IMR-90 (cell line): ENCODE measurements around the gene ATG9A. TPM values are rescaled to one million over a fixed set of nuclear protein-coding genes. Genes with fewer than 3 reads are reported as not detected.

Source experiments
- ATAC-seq: fragments of 200-7000 bp; cut with Tn5 transposase; 2 replicates; pipeline ENCODE4 v1.9.1; 2020; ENCODE audit warnings: low read depth, mild to moderate bottlenecking, moderate library complexity
- BruUV-seq: library from RNA; stranded (reverse); fragments of 400-500 nt; replicated peaks from 2 replicates; lab custom pipeline; 2021; lab: Mats Ljungman, UMichigan
- CTCF ChIA-PET: fragments of 300-600 bp; formaldehyde crosslinking; extraction: SDS; loops from one replicate; lab custom pipeline; 2021; ENCODE audit warnings: antibody characterized with exemption; lab: Yijun Ruan, JAX
- POLR2A ChIA-PET: fragments of 300-600 bp; sonication (Branson Sonifier 250); formaldehyde crosslinking; loops from one replicate; lab custom pipeline; 2022; ENCODE audit warnings: antibody characterized with exemption; ENCODE audit not compliant: unreplicated experiment; lab: Charles Lee
- DNase-seq: peaks from one replicate; pipeline ENCODE4 v3.0.0; 2013
- H2AFZ ChIP-seq: replicated peaks from 2 replicates; pipeline ENCODE3; 2013; ENCODE audit warnings: low read length, mild to moderate bottlenecking; ENCODE audit not compliant: poor library complexity
- H2AK5ac ChIP-seq: 2 replicates; pipeline ENCODE4 v1.6.1; 2013; ENCODE audit warnings: low read depth, low read length, inconsistent platforms
- H2AK9ac ChIP-seq: replicated peaks from 2 replicates; pipeline ENCODE3; 2013; ENCODE audit warnings: mild to moderate bottlenecking, low read depth, low read length, moderate library complexity; ENCODE audit not compliant: poor library complexity
- H2BK120ac ChIP-seq: 2 replicates; pipeline ENCODE4 v1.6.1; 2013; ENCODE audit warnings: low read depth, low read length, inconsistent platforms
- H2BK15ac ChIP-seq: 3 replicates; pipeline ENCODE4 v1.6.1; 2013; ENCODE audit warnings: low read depth, low read length, inconsistent platforms
- H2BK20ac ChIP-seq: 2 replicates; pipeline ENCODE4 v1.6.1; 2013; ENCODE audit warnings: low read depth, mild to moderate bottlenecking, inconsistent platforms, low read length, moderate library complexity
- H2BK5ac ChIP-seq: 2 replicates; pipeline ENCODE4 v1.6.1; 2013; ENCODE audit warnings: mild to moderate bottlenecking, low read depth, low read length, inconsistent platforms; ENCODE audit not compliant: poor library complexity, severe bottlenecking
- H3K14ac ChIP-seq: replicated peaks from 2 replicates; pipeline ENCODE4 v1.6.1; 2013; ENCODE audit warnings: low read depth, low read length, inconsistent platforms
- H3K18ac ChIP-seq: 2 replicates; pipeline ENCODE4 v1.6.1; 2013; ENCODE audit warnings: low read depth, low read length, control low read depth
- H3K23ac ChIP-seq: 2 replicates; pipeline ENCODE4 v1.6.1; 2013; ENCODE audit warnings: low read depth, low read length, inconsistent platforms
- H3K27ac ChIP-seq: 2 replicates; pipeline ENCODE4 v1.5.1; 2013; ENCODE audit warnings: mild to moderate bottlenecking, control low read depth, low read length; ENCODE audit not compliant: insufficient read depth
- H3K27me3 ChIP-seq: 2 replicates; pipeline ENCODE4 v1.6.1; 2013; ENCODE audit warnings: low read length; ENCODE audit not compliant: control insufficient read depth, insufficient read depth
- H3K36me3 ChIP-seq: 2 replicates; pipeline ENCODE4 v1.6.1; 2013; ENCODE audit warnings: low read length, mixed read lengths; ENCODE audit not compliant: control insufficient read depth, insufficient read depth
- H3K4ac ChIP-seq: 2 replicates; pipeline ENCODE4 v1.6.1; 2013; ENCODE audit warnings: low read depth, low read length, inconsistent platforms
- H3K4me1 ChIP-seq: 2 replicates; pipeline ENCODE4 v1.6.1; 2013; ENCODE audit warnings: low read length, mixed read lengths; ENCODE audit not compliant: control insufficient read depth, insufficient read depth
- H3K4me2 ChIP-seq: 2 replicates; pipeline ENCODE4 v1.6.1; 2013; ENCODE audit warnings: low read depth, mild to moderate bottlenecking, control low read depth, low read length, moderate library complexity
- H3K4me3 ChIP-seq: 2 replicates; pipeline ENCODE4 v1.5.1; 2013; ENCODE audit warnings: low read depth, mild to moderate bottlenecking, control low read depth, low read length, moderate library complexity; ENCODE audit not compliant: insufficient read depth
- H3K56ac ChIP-seq: 2 replicates; pipeline ENCODE4 v1.6.1; 2013; ENCODE audit warnings: low read length, inconsistent platforms; ENCODE audit not compliant: insufficient read depth; ENCODE audit errors: extremely low read depth
- H3K79me1 ChIP-seq, 2 experiments: 2 replicates each; pipeline ENCODE4 v1.6.1; 2013; ENCODE audit warnings: low read length in 2 of 2, inconsistent platforms in 1 of 2, low read depth in 1 of 2
- H3K9ac ChIP-seq: 2 replicates; pipeline ENCODE4 v1.6.1; 2013; ENCODE audit warnings: low read depth, low read length, control low read depth
- H3K9me1 ChIP-seq: 2 replicates; pipeline ENCODE4 v1.6.1; 2013; ENCODE audit warnings: low read length, inconsistent platforms; ENCODE audit not compliant: insufficient read depth
- H3K9me3 ChIP-seq: 2 replicates; pipeline ENCODE4 v1.6.1; 2013; ENCODE audit warnings: low read length; ENCODE audit not compliant: control insufficient read depth, insufficient read depth
- H4K20me1 ChIP-seq: 2 replicates; pipeline ENCODE4 v1.6.1; 2013; ENCODE audit warnings: low read length, inconsistent platforms; ENCODE audit not compliant: insufficient read depth
- H4K5ac ChIP-seq: 2 replicates; pipeline ENCODE4 v1.6.1; 2013; ENCODE audit warnings: mild to moderate bottlenecking, low read depth, low read length, control low read depth
- H4K8ac ChIP-seq, 2 experiments: 2 replicates each; pipeline ENCODE4 v1.6.1; 2013; ENCODE audit warnings: low read depth in 2 of 2, low read length in 2 of 2, control low read depth in 1 of 2, inconsistent platforms in 1 of 2
- H4K91ac ChIP-seq: 2 replicates; pipeline ENCODE4 v1.6.1; 2013; ENCODE audit warnings: low read depth, low read length, inconsistent platforms; ENCODE audit not compliant: insufficient read depth
- BHLHE40 ChIP-seq: fragments of 150-350 bp; IDR thresholded peaks from 2 replicates; pipeline ENCODE4 v1.6.1; 2016; ENCODE audit warnings: mild to moderate bottlenecking, low read depth, low read length
- CHD1 ChIP-seq: IDR thresholded peaks from 2 replicates; pipeline ENCODE4 v1.6.1; 2012; ENCODE audit warnings: low read depth, low read length, improper control_type of control experiment
- FOS ChIP-seq: fragments of 150-350 bp; IDR thresholded peaks from 2 replicates; pipeline ENCODE4 v1.6.1; 2016; ENCODE audit warnings: low read depth, low read length
- MAZ ChIP-seq: IDR thresholded peaks from 2 replicates; pipeline ENCODE4 v1.6.1; 2012; ENCODE audit warnings: low read depth, mild to moderate bottlenecking, low read length, improper control_type of control experiment, moderate library complexity, borderline replicate concordance
- NFE2L2 ChIP-seq: fragments of 150-350 bp; IDR thresholded peaks from 2 replicates; pipeline ENCODE4 v1.6.1; 2016; ENCODE audit warnings: low read depth, mild to moderate bottlenecking, low read length
- RCOR1 ChIP-seq: IDR thresholded peaks from 2 replicates; pipeline ENCODE4 v1.6.1; 2012; ENCODE audit warnings: mild to moderate bottlenecking, low read length, improper control_type of control experiment; ENCODE audit not compliant: insufficient replicate concordance
- RFX5 ChIP-seq: IDR thresholded peaks from 2 replicates; pipeline ENCODE4 v1.8.0; 2012; ENCODE audit warnings: low read depth, mild to moderate bottlenecking, low read length, moderate library complexity
- SMC3 ChIP-seq: fragments of 150-350 bp; IDR thresholded peaks from 2 replicates; pipeline ENCODE4 v1.6.1; 2016; ENCODE audit warnings: low read depth, mild to moderate bottlenecking, antibody characterized with exemption, low read length, moderate library complexity
- WGBS, 2 experiments: methylation state at CpG; one replicate each; pipeline versions ENCODE4 v1.1.5 to v1.1.7; 2013; ENCODE audit warnings: missing lambda C conversion rate in 2 of 2; ENCODE audit not compliant: insufficient read length in 1 of 2; ENCODE audit errors: extremely low coverage in 2 of 2; 5-methylcytosine and 5-hydroxymethylcytosine counted together
- dilution Hi-C: fragments of 300-500 bp; cut with HindIII; formaldehyde crosslinking; loops from one replicate; pipeline ENCODE4 v1.14.3; 2018; ENCODE audit warnings: low sequenced_read_pairs; ENCODE audit not compliant: unreplicated experiment
- in situ Hi-C: fragments of 300-500 bp; cut with MboI; formaldehyde crosslinking; loops from 3 replicates; pipeline ENCODE4 v1.14.3; 2019; ENCODE audit warnings: low sequenced_read_pairs, inconsistent platforms, mixed read lengths
- intact Hi-C: fragments of 100-400 bp; cut with micrococcal nuclease; formaldehyde crosslinking; loops from 2 replicates; pipeline ENCODE4 v1.10.0; 2022
- polyA plus RNA-seq, 3 experiments: library from polyadenylated mRNA; depleted of rRNA; stranded (reverse); fragments of >200 nt; gene quantifications; 2 replicates each; pipeline ENCODE4 v1.2.3, GENCODE V29; 2012; ENCODE audit warnings: low replicate concordance in 1 of 3
- total RNA-seq: library from RNA; depleted of rRNA; stranded (reverse); fragments of >200 nt; gene quantifications from 2 replicates; pipeline ENCODE4 v1.2.3, GENCODE V29; 2012
- TF ChIP-seq, protein P1 (sequence below): conservative IDR thresholded peaks from 2 replicates; pipeline ENCODE4 v1.5.1; 2012; ENCODE audit warnings: mild to moderate bottlenecking, low read depth, low read length, improper control_type of control experiment
- TF ChIP-seq, protein P2 (sequence below): fragments of 150-350 bp; IDR thresholded peaks from 2 replicates; pipeline ENCODE4 v1.6.1; 2017; ENCODE audit warnings: mild to moderate bottlenecking, antibody characterized with exemption, low read length, low read depth

ATG9A gene
- total and polyA plus RNA-seq, 2 of the 4 experiments (the other 2 are of a cell fraction) = 35.1 to 58.3 TPM

DNA sequence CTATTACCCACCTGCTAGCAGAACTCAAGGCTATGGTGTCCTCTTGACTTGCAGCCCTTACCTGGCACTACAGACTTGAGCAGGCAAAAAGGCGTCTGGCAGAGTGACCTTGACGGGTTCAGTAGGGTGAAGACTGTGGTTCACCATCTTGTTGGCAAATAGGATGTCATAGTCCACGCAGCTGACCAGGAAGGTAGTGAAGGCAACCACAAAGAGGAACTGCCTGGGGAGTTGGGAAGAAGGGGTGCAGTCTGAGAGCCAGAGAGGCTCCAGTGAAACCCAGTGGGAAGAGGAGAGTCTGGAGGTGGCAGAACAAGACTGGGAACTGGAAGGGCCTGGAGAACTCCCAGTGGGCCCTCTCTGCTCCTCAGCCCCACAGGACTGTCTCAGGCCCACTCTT is 4.1 kb downstream of the ATG9A start (continued):
- TF ChIP-seq, protein P1, sequence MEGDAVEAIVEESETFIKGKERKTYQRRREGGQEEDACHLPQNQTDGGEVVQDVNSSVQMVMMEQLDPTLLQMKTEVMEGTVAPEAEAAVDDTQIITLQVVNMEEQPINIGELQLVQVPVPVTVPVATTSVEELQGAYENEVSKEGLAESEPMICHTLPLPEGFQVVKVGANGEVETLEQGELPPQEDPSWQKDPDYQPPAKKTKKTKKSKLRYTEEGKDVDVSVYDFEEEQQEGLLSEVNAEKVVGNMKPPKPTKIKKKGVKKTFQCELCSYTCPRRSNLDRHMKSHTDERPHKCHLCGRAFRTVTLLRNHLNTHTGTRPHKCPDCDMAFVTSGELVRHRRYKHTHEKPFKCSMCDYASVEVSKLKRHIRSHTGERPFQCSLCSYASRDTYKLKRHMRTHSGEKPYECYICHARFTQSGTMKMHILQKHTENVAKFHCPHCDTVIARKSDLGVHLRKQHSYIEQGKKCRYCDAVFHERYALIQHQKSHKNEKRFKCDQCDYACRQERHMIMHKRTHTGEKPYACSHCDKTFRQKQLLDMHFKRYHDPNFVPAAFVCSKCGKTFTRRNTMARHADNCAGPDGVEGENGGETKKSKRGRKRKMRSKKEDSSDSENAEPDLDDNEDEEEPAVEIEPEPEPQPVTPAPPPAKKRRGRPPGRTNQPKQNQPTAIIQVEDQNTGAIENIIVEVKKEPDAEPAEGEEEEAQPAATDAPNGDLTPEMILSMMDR = no peak
- TF ChIP-seq RCOR1 (no peak), NFE2L2 (no peak)

DNA sequence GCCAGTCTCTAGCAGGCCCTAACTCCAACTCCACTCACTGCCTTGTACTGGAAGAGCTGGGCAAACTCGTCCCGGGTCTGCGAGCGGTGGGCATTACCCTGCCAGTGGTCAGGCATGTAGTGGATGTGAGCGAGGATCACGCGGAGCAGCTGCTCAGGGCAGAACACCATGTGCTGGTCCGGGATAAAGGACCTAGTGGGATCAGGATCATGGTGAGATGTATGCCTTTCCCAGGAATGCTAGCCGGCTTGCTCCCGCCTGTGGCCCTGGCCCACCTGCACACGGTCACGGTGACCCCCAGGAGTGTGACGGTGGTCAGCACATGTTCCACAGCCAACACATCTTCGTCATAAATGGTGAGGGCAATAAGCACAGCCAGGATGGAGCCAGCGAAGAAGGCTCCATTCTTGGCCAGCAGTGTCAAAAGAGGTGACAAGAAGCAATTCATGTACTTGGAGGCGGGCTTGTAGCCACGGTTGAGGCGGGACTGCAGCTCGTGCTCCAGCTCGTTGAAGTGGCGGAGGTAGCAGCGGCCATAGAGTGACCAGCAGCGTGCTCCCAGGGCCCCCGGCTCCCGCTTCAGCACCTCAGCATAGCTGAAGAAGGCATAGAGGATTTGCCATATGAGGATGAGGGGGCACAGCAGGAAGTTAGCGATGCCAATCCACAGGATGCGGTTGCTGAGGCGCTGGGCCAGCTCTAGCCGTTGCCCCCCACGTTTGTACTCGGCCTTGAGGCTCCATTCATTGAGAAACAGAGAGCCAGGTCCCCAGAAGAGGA is 5.4 kb downstream of the ATG9A start:
- POLR2A ChIA-PET = no interaction called here
- no peak overlapping the region for H3K18ac ChIP-seq
- peaks cover 8% of the 10 kb centered on the region; the same call in 1 of the 2 replicates for H3K9me1 ChIP-seq
- H2BK20ac ChIP-seq = no peak overlapping the region
- DNase-seq (no peak), ATAC-seq (no peak)
- no peak overlapping the region for H2BK15ac ChIP-seq
- peaks cover 57% of the 10 kb centered on the region for H3K36me3 ChIP-seq
- H3K14ac ChIP-seq = no peak overlapping the region
- H3K4ac ChIP-seq = no peak overlapping the region
- no peak overlapping the region for H3K9ac ChIP-seq
- CTCF ChIA-PET = no interaction called here
- no peaks in the 10 kb centered on the region; the same call in 1 of the 2 replicates for H4K20me1 ChIP-seq
- BruUV-seq = no TSS peak
- no peak overlapping the region for H4K91ac ChIP-seq
- peaks cover 23 to 35% of the 10 kb centered on the region in 2 experiments for H3K79me1 ChIP-seq
- H2BK120ac ChIP-seq = no peak overlapping the region
- H3K4me2 ChIP-seq = no peak overlapping the region
- no peak overlapping the region for H2BK5ac ChIP-seq
- in situ Hi-C loops = no loop called here
- H3K56ac ChIP-seq = no peak overlapping the region
- dilution Hi-C loops = no loop called here
- H3K9me3 ChIP-seq = no peaks in the 10 kb centered on the region
- WGBS, 2 experiments = 93% methylated on average over 24 of the region's 31 CpGs; no CpG with 5 or more reads in 1 of the 2 experiments
- peaks cover 11% of the 10 kb centered on the region for H3K4me1 ChIP-seq
- no peak overlapping the region for H2AK5ac ChIP-seq
- no peak overlapping the region for H3K27ac ChIP-seq
- no peaks in the 10 kb centered on the region for H3K27me3 ChIP-seq
- H4K8ac ChIP-seq = no peak overlapping the region
- H2AK9ac ChIP-seq = no peak overlapping the region
- no peak overlapping the region for H3K23ac ChIP-seq
- H4K5ac ChIP-seq = no peak overlapping the region
- H2AFZ ChIP-seq = no peak overlapping the region
- intact Hi-C loops = no loop called here
- no peak overlapping the region for H3K4me3 ChIP-seq
- TF ChIP-seq NFE2L2 (no peak), BHLHE40 (no peak), CHD1 (no peak), RCOR1 (no peak), SMC3 (no peak), MAZ (no peak), FOS (no peak), RFX5 (no peak)
- TF ChIP-seq, protein P1 = no peak
- TF ChIP-seq, protein P2, sequence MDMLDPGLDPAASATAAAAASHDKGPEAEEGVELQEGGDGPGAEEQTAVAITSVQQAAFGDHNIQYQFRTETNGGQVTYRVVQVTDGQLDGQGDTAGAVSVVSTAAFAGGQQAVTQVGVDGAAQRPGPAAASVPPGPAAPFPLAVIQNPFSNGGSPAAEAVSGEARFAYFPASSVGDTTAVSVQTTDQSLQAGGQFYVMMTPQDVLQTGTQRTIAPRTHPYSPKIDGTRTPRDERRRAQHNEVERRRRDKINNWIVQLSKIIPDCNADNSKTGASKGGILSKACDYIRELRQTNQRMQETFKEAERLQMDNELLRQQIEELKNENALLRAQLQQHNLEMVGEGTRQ = no peak
